HG03460 (cell line): ENCODE measurements around the gene SERTAD2.

Experiments
- ATAC-seq: cut with Tn5 transposase; IDR thresholded peaks from one replicate; pipeline ENCODE4 v1.9.1; 2021; ENCODE audit not compliant: unreplicated experiment

Gene SERTAD2, protein sequence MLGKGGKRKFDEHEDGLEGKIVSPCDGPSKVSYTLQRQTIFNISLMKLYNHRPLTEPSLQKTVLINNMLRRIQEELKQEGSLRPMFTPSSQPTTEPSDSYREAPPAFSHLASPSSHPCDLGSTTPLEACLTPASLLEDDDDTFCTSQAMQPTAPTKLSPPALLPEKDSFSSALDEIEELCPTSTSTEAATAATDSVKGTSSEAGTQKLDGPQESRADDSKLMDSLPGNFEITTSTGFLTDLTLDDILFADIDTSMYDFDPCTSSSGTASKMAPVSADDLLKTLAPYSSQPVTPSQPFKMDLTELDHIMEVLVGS

DNA sequence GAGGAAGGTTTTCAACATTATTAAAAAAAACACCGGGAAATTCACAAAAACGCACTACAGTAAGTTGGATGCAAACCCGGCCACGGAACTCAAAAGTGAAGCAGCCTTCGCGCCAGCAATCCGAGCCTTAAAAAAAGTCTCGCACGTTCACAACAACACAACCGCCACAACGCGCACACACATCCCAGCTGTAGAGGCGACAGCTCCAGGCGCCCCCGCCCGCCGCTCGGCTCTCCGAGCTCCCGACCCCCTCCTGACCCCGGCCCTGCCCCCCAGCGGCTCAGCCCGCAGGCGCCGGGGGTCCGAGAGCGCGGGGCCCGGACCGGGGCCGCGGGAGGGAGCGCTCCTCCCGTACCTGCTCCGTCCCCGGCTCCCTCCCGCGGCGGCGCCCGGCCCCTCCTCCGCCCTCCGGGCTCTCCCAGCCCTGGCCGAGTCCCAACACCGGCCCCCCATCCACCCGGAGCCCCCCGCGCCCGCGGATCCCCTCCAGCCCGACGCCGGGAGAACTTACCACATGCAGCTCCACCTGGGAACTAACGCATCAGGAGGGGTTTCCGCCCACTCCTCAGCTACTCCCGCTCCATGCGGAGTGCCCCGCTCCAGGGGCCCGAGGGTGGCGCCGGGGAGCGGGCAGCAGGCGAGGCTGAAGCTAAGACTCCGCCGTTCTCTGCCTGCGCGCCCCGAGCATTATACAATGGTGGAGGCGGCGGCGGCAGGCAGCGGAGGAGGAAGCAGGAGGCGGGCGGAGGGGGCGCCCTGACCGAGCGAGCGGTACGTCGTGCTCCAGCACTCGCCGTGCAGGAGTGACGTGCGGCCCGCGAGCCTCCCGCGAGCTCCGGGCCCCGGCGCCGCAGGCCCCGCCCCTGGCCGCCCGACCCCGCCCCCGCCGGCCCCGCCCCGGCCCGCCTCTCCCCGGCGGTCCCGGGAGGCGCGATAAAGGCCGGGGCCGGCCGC, at the start of gene SERTAD2:
TSS of gene SERTAD2 (minus strand) at position 805 of the 954 bp plus-strand sequence. CDS start 17,042 bp downstream, outside the sequence.
- peak; percentile 61 for ATAC-seq

DNA sequence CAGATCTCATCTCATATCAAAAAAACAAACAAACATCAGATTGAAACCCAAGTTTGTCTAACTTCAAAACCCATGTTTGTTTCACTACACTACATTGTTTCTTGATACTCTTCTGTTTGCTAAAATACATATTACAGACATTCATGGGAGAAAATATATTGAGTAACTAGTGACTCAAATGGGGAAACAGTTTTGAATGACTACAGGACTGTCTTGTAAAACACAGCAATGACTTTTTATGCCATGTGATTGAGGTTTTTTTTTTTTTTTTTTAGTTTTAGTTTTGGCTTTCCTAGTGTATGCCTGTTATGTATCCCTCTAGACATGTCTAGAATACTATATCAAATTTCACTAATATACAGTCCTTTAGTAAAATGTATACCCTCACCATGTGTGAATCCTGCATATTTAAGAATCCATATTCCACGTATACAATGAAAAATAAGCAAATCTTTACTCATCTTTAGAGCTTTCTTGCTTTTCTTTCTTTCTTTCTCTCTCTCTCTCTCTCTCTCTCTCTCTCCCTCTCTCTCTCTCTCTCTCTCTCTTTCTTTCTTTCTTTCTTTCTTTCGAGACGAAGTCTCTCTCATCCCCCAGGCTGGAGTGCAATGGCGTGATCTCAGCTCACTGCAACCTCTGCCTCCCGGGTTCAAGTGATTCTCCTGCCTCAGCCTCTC, 46.6 kb upstream of the SERTAD2 start:
- peak; percentile 32 for ATAC-seq

DNA sequence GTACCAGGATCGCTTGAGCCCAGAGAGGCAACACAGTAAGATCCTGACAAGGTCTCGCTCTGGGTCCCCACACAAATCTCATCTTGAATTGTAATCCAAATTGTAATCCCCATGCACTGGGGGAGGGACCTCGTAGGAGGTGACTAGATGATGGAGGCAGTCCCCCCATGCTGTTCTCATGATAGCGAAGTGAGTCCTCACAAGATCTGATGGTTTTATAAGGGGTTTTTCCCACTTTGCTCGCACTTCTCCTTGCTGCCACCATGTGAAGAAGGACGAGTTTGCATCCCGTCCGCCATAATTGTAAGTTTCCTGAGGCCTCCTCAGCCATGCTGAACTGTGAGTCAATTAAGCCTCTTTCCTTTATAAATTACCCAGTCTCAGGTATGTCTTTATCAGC, 46.0 kb upstream of the SERTAD2 start:
- peak; percentile 11 for ATAC-seq

DNA sequence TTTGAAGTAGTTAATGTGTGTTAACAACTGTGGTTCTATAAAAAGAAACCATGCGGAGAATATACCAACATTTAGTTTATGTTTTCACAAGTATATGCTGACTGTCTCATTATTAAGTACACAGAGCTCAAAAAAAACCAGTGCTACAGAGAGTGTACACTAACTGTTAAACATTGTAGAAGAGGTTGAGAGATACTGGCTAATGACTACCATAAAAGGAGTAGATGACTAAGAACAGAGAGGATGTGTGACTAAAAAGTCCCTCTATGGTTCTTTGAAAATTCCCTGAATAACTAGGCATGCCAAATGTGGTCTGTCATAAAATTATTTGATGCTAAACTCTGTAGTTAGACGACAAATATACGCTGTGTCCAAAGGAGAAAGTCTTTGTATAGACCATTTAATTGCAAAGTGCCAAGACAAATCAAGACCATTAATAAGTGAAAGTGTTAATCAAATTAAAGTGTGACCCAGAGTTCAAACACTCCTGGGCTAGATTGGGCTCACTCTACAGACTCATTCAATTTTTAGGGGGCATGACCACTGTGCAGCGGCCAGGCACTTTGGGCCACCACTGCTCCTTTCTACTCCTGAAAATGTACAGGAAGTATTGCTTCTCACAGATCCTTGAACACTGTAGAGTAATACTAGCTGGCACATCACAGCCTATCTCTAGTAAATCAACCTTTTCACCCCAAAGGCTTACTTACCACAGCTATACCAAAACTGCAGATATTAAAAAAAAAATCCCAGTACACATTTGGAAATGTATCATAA, 45.1 kb upstream of the SERTAD2 start:
- peak; percentile 87 for ATAC-seq

DNA sequence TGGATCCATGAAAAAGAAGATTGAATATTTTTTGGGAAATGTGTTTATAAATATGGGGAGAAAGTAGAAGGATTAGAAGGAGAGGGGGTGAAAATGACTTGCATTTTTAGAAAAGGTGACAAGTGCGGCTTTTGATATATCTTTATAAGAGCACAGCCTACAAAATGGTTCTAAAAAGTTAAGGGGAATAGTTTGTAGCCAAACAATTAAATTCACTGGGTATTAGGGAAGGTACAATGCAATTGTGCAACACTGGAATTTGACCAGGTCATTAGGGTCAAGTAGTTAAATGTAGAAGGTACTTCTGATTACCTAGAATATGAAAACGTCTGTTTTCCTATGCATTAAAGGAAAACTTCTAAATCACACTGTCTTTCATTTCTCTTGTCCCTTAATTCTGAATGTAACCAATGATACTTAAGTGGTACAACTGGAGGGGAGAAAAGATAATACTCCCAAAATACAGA, 44.5 kb upstream of the SERTAD2 start:
- ATAC-seq: no peak

DNA sequence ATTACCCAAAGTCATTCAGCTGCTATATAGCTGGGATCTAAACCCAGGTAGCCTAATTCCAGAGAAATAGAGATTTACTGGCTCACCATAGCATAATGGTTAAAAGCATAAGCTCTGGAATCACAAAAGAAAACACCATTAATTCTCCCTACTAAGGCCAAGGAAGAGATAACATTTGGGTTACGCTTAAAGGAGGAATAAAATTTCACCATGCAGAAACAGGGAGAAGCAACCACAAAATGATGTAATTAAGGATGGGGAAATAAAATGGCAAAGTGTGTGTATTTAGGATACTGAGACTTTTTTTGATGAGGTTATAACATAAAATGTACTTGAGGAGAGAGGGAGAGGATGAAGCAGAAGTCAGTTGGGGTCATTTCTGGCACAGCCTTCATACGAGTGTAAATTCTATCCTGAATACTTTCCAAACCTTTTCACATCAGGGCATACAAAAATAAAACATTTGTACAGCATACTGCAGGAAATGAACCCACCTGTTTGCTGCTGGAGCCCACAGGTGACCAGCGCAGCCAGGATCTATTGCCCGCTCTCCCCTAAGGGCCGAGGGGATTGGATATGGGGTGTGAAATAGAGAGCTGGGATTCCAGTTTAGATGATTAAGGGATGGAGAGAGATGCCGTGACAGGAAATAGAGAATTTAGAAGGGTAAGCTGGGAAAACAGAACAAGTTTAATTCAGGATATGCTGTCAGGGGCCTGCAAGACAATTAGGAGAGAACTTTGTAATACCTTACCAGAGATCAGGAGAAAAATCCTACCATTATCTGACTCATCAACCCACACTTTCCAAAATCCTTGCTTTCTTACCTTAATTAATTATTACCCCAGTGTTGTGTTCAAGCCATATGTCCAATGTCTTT, 43.8 kb upstream of the SERTAD2 start:
- no peak for ATAC-seq

DNA sequence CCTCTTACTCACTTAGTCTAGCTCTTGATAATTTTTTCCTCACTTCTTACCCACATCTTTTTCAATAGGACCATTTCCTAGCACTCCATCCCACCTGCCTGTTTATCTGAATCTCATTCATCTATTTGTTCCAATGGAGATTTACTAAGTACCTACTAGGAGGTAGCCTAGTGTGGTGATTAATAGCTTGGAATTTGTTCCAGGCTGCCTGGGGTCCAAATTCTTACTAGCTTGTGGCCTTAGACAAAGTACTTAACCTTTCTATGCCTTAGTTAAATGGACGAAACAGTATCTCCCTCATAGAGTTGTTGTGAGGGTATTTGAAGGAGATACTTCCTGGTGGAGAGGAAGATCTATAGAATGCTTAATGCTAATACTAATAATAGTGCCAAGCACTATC, 42.9 kb upstream of the SERTAD2 start:
- no peak for ATAC-seq

DNA sequence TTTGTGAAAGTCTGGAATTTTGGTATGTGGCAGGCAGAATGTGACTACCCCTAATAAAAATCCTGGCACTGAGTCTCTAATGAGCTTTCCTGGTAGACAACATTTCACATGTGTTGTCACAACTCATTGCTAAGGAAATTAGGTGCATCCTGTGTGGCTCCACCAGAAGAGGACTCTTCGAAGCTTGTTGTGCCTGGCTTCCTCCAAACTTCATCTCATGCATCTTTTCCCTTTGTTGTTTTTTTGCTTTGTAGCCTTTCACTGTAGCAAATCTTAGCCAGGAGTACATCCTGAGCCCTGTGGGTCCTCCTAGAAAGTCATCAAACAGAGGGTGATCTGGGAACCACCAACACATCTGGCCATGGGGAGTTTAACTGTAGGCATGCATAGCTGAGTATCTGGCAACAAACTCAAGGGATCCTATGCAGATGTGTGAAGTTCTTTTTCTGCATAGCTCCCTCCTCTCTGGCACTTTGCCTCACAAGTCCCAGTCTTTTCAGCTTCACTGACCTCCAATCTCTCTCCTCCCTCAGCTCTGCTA, 42.1 kb upstream of the SERTAD2 start:
- no peak for ATAC-seq

DNA sequence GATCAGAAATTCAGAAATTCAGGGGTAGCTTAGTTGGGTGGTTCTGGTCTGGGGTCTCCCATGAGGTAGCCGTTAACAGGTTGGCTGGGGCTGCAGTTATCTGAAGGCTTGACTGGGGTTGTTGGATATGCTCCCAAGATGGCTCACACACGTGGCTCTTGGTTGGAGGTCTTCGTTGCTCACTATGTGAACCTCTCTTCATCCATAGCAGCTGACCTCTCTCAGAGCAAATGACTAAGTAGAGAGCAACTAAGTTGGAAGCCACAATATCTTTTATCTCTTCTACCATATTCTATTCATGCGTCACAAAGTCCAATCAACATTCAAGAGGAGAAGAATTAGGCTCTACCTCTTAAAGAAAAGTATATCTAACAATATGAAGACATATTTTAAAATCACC, 38.7 kb upstream of the SERTAD2 start:
- no peak for ATAC-seq

DNA sequence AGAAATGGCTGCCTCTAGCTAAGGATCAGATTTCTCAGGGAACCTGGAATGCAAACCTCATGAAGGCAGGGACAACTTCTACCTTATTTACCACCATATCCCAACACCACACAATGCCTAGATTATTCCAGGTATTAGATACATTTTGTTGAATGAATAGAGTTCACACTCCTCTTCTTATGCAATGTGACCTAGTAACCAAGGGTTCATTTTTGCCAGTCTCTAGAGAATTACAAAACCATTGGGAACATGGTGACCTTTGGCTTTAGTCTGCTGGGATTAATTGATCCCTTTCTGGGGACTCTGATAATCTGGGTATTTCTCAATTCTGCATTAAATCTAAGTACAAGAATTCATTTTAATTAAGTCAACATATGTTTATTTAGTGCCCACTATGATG, 35.2 kb upstream of the SERTAD2 start:
- ATAC-seq: no peak

DNA sequence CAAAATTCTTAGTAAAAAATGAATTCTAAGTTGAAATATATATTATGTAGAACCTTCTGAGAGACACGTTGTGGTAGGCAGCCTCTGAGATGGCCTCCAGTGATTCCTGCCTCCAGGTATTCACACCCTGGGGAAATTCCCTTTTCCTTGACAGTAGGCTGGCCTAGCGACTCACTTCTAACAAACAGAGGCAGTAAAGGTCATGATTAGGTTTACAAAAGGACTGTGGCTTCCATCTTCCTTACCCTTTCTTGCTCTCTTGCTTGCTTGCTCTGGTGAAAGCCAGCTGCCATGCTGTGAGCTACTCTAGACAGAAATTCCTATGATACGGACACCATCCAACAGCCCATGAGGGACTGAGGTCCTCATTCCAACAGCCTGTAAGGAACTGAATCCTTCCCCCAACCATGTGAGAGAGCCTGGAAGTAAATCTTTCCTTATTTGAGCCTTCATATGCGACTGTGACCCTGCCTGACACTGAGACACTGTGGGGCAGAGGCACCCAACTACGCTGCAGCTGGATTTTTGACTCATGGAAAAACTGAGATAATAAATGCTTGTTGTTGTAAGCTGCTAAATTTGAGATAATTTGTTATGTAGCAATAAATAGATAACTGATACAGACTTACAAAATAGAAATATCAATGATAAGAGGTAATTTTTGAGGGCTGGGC, 32.7 kb upstream of the SERTAD2 start:
- ATAC-seq: no peak

DNA sequence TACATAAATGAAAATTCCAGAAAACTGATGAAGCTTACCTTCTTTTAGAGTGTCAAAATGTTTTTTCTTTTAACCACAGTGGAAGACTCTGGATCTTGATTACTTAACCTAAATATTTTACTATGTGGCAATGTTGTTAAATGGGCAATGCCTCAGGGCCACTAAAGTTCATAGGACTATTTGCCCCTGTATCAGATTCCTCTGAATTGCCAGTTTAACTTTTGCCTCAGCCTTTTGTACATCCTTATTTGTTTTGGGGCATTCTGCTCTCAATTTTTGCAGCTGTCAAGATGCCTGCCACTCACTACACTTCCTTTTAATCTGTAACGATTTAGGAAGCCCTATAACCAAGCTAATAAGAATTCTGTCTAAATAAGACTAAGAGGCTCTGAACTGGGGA, 31.7 kb upstream of the SERTAD2 start:
- no peak for ATAC-seq

DNA sequence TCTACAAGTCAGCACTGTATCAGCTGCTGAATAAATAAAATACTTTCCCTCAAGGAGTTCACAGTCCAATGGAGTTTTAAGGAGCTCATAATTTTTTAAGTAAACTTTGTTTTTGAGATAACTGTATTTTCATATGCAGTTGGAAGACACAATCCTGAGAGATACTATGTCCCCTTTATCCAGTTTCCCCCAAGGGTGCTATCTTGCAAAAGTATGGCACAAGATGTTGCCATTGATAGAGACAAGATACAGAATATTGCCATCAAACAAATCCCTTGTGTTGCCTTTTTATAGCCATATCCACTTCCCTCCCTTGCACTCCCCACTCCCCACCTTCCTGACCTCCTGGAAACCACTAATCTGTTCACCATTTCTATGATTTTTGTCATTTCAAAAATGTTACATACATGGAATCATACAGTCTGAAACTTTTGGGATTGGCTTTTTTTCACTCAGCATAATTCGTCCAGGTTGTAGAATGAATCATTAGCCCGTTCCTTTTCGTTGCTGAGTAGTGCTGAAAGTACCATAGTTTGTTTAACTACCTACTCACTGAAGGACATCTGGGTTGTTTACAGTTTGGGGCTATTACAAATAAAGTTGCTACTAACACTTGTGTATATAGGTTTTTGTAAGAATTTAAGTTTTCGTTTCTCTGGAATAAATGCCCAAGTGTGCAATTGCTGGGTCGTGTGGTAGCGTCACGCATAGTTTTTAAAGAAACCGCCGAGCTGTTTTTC, 30.2 kb upstream of the SERTAD2 start:
- no peak for ATAC-seq

DNA sequence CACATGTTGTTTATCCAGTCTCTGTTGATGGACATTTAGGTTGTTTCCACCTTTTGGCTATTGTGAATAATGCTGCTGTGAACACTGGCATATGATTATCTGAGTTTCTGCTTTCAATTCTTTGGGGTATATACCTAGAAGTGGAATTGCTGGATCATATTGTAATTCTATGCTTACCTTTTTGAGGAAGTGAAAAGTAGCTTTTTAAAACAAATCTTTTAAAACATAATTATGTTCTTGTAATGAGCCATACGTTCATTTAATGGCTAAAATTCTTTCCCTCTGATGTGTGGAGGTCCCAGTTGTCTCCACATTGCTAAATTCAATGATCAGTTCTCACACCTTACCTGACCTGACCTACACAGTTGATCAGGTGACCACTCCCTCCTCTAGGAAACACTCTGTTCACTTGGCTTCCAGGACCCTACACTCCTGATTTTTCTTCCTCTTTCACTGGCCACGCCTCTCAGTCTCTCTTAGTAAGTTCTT, 27.8 kb upstream of the SERTAD2 start:
- ATAC-seq: no peak

DNA sequence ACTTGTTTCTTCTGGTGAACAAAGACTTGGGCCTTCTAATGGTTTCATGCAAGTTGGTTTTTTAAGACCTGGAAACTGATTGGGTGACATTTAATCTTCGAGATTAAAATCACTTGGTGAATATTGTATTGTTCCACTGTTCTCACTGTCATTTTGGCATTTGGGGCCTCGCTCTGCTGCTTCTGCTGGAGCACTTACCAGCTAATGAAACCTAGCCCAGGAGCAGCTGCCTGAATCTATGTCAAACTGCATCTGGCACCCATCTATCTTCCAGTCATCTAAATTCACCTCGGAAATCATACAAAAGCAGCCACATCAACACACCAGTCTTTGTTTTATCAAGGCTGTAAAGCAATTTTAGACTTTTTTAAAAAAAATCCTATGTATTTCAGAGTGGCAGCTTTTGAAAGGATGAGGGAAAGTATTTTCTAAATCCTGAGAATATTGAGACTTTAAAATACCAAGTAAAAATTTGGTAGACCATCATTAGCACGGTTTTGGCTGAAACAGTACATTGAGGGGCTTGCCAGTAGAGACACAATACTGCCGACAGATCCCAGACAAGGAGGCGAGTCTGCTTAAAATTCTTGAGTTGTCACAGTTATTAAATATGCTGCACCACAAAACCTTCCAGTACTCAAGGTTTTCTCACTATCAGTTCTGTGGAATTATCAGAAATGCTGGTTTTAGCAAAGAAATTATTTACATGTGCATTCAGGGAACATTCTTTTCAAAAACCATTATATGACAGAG, 26.1 kb upstream of the SERTAD2 start:
- no peak for ATAC-seq

DNA sequence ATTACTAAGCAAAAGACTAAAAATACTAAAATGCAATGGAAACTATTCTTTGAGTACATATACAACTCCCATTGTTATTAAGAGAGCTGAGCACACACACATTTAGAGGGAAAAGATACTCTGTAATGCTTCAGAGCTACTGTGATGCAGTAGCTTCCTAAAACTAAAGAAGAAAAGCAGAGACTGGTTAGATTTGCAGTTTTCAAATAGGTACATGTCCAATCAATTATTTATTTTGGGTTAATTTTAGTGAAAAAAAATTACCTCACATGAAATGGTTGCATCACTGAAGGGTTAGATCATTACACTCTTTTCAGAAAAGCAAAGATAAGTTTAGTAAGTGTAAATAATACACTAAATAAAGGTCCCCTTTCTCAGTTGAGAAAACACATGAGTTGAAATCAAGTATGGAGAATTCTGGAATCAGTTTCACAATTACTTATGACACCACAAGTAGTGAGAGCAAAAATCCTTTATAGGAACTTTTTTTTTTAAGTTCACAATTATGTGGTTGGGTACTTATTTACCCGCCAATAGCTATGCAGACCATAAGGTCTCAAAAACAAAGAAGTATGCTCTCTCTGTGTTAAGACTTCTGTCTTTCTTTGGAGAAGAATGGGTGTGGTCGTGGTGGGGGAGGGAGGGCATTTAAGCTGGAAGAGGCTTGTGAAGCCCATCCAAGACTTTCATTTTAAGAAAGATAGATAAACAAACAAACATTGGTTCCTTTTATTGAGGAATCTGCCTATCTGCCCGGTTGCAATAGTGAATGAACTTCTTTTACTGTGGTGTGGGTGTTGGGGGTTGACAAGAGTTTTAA, 25.3 kb upstream of the SERTAD2 start:
- no peak for ATAC-seq
